GM19463 (cell line): ENCODE measurements around the gene SPG7.

Source experiments
- ATAC-seq: cut with Tn5 transposase; IDR thresholded peaks from one replicate; pipeline ENCODE4 v1.9.1; 2021; ENCODE audit warnings: mild to moderate bottlenecking, moderate library complexity; ENCODE audit not compliant: unreplicated experiment

SPG7 gene

GRCh38 chr16:89545044-89545830 lies 37.0 kb downstream of the SPG7 start:
- no peak for ATAC-seq

DNA sequence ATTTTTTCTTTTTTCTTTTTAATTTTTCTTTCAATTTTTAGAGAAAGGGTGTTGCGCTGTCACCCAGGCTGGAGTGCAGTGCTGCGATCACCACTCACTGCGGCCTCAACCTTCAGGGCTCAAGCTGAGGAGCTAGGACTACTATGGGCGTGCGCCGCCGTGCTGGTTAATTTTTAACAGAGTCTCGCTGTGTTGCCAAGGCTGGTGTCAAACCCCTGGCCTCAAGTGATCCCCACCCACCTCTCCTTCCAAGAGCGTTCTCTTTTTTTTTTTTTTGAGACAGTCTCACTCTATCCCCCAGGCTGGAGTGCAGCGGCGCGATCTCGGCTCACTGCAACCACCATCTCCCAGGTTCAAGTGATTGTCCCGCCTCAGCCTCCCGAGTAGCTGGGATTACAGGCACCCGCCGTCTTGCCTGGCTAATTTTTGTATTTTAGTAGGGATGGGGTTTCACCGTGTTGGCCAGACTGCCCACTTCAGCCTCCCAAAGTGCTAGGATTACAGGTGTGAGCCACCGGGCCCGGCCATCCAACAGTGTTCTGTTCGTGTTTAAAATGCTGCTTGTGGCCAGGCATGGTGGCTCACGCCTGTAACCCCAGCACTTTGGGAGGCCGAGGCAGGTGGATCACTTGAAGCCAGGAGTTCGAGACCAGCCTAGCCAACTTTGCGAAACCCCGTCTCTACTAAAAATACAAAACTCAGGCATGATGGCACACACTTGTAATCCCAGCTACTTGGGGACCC lies 37.8 kb downstream of the SPG7 start:
- no peak for ATAC-seq

- ATAC-seq: no peak
Observed at GRCh38 chr16:89546781-89547180, 38.6 kb downstream of the SPG7 start.

GRCh38 chr16:89547291-89547690 lies 39.1 kb downstream of the SPG7 start:
- ATAC-seq: no peak

DNA sequence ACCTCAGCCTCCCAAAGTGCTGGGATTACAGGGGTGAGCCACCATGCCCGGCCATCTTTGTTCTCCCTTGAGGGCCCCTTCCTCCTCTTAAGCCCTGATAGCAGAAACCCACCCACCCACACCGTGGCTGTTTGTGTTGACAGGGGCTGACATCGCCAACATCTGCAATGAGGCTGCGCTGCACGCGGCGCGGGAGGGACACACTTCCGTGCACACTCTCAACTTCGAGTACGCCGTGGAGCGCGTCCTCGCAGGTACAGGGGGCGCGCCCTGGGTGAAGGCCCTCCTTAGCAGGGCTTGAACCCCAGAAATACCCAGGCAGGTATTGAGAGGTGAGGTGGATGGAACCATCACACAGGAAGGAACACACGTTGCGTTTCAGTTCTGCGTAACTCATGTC lies 39.7 kb downstream of the SPG7 start:
- no peak for ATAC-seq

GRCh38 chr16:89548344-89549006 lies 40.3 kb downstream of the SPG7 start:
- ATAC-seq: no peak

DNA sequence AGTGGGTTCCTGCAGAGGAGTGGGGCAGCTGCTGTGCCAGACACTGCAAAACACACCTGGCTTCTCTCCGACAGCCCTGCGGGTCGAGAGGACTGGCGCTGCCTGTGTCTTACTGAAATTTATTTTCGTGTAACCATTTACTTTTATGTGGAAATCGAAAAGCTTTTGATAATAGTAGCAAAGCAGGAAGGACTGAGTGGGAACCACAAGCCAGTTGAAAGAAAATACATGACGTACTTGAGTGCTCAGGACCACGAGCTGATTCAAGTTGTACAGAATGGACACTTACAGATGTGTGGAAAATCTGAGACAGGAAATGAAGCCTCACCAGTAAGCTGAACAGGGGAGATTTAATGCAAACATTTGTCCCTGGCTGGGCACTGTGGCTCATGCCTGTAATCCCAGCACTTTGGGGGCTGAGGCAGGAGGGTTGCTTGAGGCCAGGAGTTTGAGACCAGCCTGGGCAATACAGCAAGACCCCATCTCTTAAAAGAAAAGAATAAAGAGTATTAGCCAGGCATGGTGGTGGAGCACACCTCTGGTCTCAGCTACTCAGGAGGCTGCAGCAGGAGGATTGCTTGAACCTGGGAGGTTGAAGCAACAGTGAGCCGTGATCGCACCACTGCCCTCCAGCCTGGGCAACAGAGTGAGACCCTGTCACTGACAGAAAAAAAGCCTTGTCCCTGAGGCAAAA lies 41.0 kb downstream of the SPG7 start:
- no peak for ATAC-seq

GRCh38 chr16:89550421-89551007 lies 42.3 kb downstream of the SPG7 start:
- no peak for ATAC-seq

DNA sequence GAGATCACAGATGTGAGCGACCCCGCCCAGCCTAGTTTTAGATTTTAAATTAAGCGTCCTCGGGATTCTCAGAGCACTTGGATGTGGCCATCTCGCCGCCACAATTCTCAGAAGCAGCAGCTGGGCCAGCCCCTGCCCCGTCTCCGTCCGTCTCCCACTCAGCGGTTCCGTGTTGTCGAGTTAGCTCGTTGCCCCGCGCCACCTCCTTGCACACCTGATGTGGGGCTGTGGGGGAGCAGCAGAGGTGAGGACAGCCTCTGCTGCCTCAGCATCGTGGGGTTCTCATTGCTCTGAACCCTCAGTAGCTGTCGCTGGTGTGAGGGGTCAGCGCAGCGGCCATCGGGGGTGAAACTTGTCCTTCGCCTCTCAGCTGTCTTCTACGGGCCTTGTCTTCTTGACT lies 44.1 kb downstream of the SPG7 start:
- no peak for ATAC-seq

- ATAC-seq: no peak
Observed at GRCh38 chr16:89552913-89553312, 44.7 kb downstream of the SPG7 start.

- no peak for ATAC-seq
Observed at GRCh38 chr16:89553733-89554132, 45.5 kb downstream of the SPG7 start.

GRCh38 chr16:89554343-89554742 lies 46.1 kb downstream of the SPG7 start:
- ATAC-seq: no peak

DNA sequence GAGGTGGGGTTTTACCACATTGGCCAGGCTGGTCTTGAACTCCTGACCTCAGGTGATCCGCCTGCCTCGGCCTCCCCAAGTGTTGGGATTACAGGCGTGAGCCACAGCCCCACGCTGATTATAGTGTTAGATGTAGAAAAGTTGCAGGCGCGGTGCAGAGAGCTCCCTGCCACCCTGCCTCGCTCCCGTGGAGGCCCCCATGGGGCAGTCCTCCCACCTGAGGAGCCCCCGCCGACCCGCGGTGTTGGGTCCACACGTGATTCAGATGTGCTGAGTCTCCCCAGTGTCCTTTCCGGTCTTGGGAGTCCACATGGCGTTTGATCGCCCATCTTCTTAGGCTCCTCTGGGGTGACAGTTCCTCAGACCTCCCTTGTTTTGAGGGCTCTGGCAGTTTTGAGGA lies 47.1 kb downstream of the SPG7 start:
- ATAC-seq: no peak

- no peak for ATAC-seq
Observed at GRCh38 chr16:89555780-89556179, 47.6 kb downstream of the SPG7 start.

DNA sequence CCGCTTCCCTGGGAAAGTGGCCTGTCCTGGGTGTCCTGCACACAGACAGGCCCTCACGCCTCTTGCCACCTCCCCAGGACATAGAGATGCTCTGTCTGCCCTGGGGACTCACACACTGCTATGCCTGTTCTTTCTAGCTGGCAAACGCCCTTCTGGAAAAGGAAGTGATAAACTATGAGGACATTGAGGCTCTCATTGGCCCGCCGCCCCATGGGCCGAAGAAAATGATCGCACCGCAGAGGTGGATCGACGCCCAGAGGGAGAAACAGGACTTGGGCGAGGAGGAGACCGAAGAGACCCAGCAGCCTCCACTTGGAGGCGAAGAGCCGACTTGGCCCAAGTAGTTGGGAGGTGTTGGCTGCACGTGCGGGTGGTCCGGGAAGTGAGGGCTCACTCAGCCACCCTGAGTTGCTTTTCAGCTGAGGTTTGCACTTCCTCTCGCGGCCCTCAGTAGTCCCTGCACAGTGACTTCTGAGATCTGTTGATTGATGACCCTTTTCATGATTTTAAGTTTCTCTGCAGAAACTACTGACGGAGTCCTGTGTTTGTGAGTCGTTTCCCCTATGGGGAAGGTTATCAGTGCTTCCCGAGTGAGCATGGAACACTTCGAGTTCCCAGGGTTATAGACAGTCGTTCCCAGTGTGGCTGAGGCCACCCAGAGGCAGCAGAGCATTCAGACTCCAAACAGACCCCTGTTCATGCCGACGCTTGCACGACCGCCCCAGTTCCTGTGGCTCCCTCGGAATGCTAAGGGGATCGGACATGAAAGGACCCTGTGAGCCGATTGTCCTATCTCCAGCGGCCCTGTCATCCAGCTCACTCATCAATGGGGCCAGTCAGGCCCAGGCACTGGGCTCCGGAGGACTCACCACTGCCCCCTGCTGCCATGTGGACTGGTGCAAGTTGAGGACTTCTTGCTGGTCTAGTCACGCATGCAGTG lies 48.8 kb downstream of the SPG7 start:
- ATAC-seq: no peak

- no peak for ATAC-seq
Observed at GRCh38 chr16:89557690-89558490, 49.7 kb downstream of the SPG7 start.

DNA sequence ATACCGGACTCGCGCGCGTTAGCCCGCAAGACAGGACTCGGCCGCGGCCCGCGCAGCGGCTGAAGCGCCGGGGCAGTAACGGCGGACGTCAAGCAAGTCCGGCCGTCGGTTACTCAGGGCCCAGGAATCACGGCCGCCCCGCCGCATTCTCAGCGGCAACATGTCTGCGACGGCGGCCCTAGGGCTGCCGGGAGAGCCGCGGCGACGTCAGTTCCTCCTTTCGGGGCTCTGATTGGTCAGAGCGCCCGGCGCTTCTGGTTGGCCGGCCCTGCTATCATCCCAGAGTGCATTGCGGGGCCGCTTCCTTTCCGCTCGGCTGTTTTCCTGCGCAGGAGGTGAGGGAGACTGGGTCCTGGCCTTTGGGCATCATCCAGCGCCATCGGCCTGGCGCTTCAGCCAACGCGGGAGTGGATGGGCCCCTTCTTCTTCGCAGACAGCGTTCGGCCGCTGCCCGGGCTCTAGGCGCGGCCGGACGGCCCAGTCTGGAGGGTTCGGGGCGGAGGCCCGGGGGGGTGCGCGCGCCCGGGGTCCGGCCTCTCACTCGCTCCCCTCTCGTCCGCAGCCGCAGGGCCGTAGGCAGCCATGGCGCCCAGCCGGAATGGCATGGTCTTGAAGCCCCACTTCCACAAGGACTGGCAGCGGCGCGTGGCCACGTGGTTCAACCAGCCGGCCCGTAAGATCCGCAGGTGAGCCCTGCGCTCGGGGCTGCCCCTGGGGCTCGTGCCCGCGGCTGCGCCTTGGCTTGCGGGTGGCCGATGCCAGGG lies 52.4 kb downstream of the SPG7 start, which contains the start of gene RPL13:
Gene RPL13 (plus strand): TSS at position 305 of the 764 bp plus-strand sequence. CDS start 278 bp downstream, at position 583.
- peak; percentile 88 for ATAC-seq
